Gastrocnemius medialis (tissue), 4 donors: Measurements from ENCODE around the gene DSCAML1. TPM values are rescaled to one million over a fixed set of nuclear protein-coding genes. Genes with fewer than 3 reads are reported as not detected.

Experiments used
- ATAC-seq, 2 donors: fragments of 150-250 bp; one replicate each; pipeline ENCODE4 v1.9.1; 2016
- DNase-seq, 2 donors: peaks; one replicate each; pipeline ENCODE4 v3.0.0-alpha.2; 2019
- H3K27ac ChIP-seq, 4 donors: fragments of 200-600 bp; sonication (generic); 1 replicate in 1 of 4; 2 replicates in 3 of 4; pipeline ENCODE4 v1.5.1; 2016 to 2018; ENCODE audit warnings: mild to moderate bottlenecking in 2 of 4, moderate library complexity in 1 of 4
- H3K27me3 ChIP-seq, 3 donors: fragments of 200-600 bp; sonication (generic) in 2 of 3; 1 replicate in 1 of 3; 2 replicates in 2 of 3; pipeline versions ENCODE4 v1.5.1 to v1.6.0; 2016 to 2019; ENCODE audit warnings: mild to moderate bottlenecking in 1 of 3, moderate library complexity in 1 of 3
- H3K36me3 ChIP-seq, 2 donors: fragments of 200-600 bp; sonication (generic) in 1 of 2; one replicate each; pipeline ENCODE4 v1.5.1; 2017 to 2018
- H3K4me1 ChIP-seq, 2 donors: fragments of 200-600 bp; sonication (generic) in 1 of 2; one replicate each; pipeline ENCODE4 v1.5.1; 2016 to 2017; ENCODE audit warnings: mild to moderate bottlenecking in 2 of 2
- H3K4me3 ChIP-seq, 4 donors: fragments of 200-600 bp; sonication (generic) in 3 of 4; 1 replicate in 1 of 4; 2 replicates in 3 of 4; pipeline ENCODE4 v1.5.1; 2016 to 2019; ENCODE audit warnings: mild to moderate bottlenecking in 2 of 4
- H3K9me3 ChIP-seq, 3 donors: fragments of 200-600 bp; sonication (generic) in 2 of 3; 1 replicate in 1 of 3; 2 replicates in 2 of 3; pipeline ENCODE4 v1.5.1; 2016 to 2019
- POLR2A ChIP-seq, 2 donors: fragments of 450-650 bp; IDR thresholded peaks; one replicate each; pipeline ENCODE4 v1.6.1; 2017; ENCODE audit warnings: antibody characterized with exemption in 2 of 2, mild to moderate bottlenecking in 2 of 2, moderate library complexity in 2 of 2
- in situ Hi-C, 4 donors: fragments of 200-750 bp; cut with MboI; loops; one replicate each; pipeline versions ENCODE4 v1.15.0 to v1.8.0; 2017; ENCODE audit warnings: low sequenced_read_pairs in 4 of 4
- intact Hi-C: fragments of 100-400 bp; cut with DNase I; formaldehyde crosslinking; loops from one replicate; pipeline ENCODE4 v1.15.1; 2023; ENCODE audit warnings: low total_unique reads
- total RNA-seq, 4 donors: library from RNA; depleted of rRNA; stranded (reverse); fragments of >200 nt; gene quantifications; one replicate each; pipeline versions ENCODE4 v1.1.0 to v1.2.3, GENCODE V29; 2016
- TF ChIP-seq, protein P1 (sequence below), 5 experiments: fragments of 450-650 bp in 3 of 5; fragments of 200-600 bp in 2 of 5; sonication (generic) in 2 of 5; IDR thresholded peaks in 4 of 5; conservative IDR thresholded peaks in 1 of 5; 1 replicate in 4 of 5; 2 replicates in 1 of 5; pipeline ENCODE4 v1.5.1; 2016 to 2019; ENCODE audit warnings: antibody characterized with exemption in 5 of 5, mild to moderate bottlenecking in 3 of 5, moderate library complexity in 3 of 5

Gene DSCAML1
- total RNA-seq, 4 donors from 2014 or later = 0.05 to 0.15 (median 0.07) TPM

- Histone ChIP-seq H3K9me3 (no peaks in the 10 kb centered on the region), H3K27ac (no peak overlapping the region), H3K27me3 (no peaks in the 10 kb centered on the region), H3K36me3 (no peaks in the 10 kb centered on the region), H3K4me1 (no peaks in the 10 kb centered on the region), H3K4me3 (no peak overlapping the region)
- TF ChIP-seq, protein P1, sequence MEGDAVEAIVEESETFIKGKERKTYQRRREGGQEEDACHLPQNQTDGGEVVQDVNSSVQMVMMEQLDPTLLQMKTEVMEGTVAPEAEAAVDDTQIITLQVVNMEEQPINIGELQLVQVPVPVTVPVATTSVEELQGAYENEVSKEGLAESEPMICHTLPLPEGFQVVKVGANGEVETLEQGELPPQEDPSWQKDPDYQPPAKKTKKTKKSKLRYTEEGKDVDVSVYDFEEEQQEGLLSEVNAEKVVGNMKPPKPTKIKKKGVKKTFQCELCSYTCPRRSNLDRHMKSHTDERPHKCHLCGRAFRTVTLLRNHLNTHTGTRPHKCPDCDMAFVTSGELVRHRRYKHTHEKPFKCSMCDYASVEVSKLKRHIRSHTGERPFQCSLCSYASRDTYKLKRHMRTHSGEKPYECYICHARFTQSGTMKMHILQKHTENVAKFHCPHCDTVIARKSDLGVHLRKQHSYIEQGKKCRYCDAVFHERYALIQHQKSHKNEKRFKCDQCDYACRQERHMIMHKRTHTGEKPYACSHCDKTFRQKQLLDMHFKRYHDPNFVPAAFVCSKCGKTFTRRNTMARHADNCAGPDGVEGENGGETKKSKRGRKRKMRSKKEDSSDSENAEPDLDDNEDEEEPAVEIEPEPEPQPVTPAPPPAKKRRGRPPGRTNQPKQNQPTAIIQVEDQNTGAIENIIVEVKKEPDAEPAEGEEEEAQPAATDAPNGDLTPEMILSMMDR (IDR thresholded peaks at IDR 0.05 in 4 of 5, conservative IDR thresholded peaks at IDR 0.05 in 1 of 5) = no peak
- no peak for TF ChIP-seq POLR2A (IDR thresholded peaks at IDR 0.05)
- intact Hi-C loops (loop anchor here (10.0 kb wide), 1 partner anchor 524 kb away; no protein-coding TSS in a partner anchor), in situ Hi-C loops (loop anchor here in 3 of 4 donors (10.0 kb wide), 2 partner anchors 384 to 524 kb away; no protein-coding TSS in a partner anchor)
- no peak for ATAC-seq
- DNase-seq = no peak
Observed at GRCh38 chr11:117421041-117421440, 376.0 kb downstream of the DSCAML1 start.

GRCh38 chr11:117420598-117420997, 376.4 kb downstream of the DSCAML1 start:
- H3K4me3 ChIP-seq = no peak overlapping the region
- in situ Hi-C loops (loop anchor here in 3 of 4 donors (10.0 kb wide), 2 partner anchors 384 to 524 kb away; no protein-coding TSS in a partner anchor), intact Hi-C loops (loop anchor here (10.0 kb wide), 1 partner anchor 524 kb away; no protein-coding TSS in a partner anchor)
- H3K27me3 ChIP-seq = no peaks in the 10 kb centered on the region
- H3K9me3 ChIP-seq = no peaks in the 10 kb centered on the region
- no peak for ATAC-seq
- H3K4me1 ChIP-seq = no peaks in the 10 kb centered on the region
- no peaks in the 10 kb centered on the region for H3K36me3 ChIP-seq
- H3K27ac ChIP-seq = no peak overlapping the region
- TF ChIP-seq POLR2A (IDR thresholded peaks at IDR 0.05) = no peak
- TF ChIP-seq, protein P1 (IDR thresholded peaks at IDR 0.05 in 4 of 5, conservative IDR thresholded peaks at IDR 0.05 in 1 of 5) = no peak
- DNase-seq = no peak

DNA sequence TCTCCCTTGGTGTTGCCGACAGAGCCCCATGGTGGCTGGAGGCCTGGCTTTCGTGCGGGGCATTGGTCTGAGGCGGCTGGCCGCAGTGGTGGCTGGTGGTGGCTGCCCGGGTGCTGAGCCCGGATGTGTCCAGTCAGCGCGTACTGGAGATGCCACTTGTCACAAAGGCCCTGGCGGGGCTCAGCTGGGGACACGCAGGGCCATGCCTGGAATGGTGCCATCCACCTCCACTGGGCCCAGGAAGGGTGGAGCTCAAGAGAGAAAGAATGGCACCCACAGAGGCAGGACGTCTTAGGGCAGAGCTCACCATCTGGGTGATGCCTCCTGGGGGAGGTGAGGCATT, 376.9 kb downstream of the DSCAML1 start:
- no peak overlapping the region for H3K4me3 ChIP-seq
- intact Hi-C loops (loop anchor here (10.0 kb wide), 1 partner anchor 525 kb away; no protein-coding TSS in a partner anchor), in situ Hi-C loops (loop anchor here in 3 of 4 donors (10.0 kb wide), 2 partner anchors 385 to 525 kb away; no protein-coding TSS in a partner anchor)

DNA sequence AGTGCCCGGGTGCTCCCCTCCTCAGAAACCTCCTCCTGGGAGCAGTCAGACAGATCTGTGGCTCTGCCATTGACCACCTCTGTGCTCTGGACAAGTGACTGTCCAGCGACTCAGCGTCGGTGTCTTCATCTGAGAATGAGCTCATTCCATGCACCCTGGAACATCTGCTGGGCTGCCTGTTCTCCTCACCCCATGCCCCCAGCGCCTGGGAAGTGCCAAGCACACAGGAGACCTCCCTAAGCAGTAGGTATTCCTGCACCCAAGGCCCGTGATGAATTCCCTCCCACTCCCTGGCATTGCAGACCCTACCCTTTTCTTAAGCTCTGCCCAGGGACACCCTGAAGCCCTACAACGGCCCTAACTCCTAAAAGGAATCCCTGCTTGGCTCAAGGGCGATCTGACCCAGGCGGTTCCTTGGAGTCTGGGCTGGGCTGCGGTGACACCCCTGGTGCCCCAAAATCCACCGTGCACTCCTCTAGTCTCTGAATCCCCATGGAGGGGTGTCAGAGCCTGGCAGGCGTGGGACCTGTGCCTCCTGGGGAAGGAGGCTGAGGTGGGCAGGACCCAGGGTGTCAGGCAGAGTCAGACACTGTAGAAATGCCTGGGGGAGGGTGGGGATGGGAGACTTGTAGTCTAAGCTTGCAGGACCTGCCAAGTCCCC, 377.4 kb downstream of the DSCAML1 start:
- TF ChIP-seq POLR2A (IDR thresholded peaks at IDR 0.05) = no peak
- TF ChIP-seq, protein P1 (IDR thresholded peaks at IDR 0.05 in 4 of 5, conservative IDR thresholded peaks at IDR 0.05 in 1 of 5) = no peak
- no peak overlapping the region for H3K4me3 ChIP-seq
- in situ Hi-C loops = loop anchor here in 3 of 4 donors (10.0 kb wide), 2 partner anchors 385 to 525 kb away; no protein-coding TSS in a partner anchor
- no peak for DNase-seq
- no peaks in the 10 kb centered on the region for H3K9me3 ChIP-seq
- no peak for ATAC-seq
- no peaks in the 10 kb centered on the region for H3K4me1 ChIP-seq
- H3K27me3 ChIP-seq = no peaks in the 10 kb centered on the region
- no peaks in the 10 kb centered on the region for H3K36me3 ChIP-seq
- H3K27ac ChIP-seq = no peak overlapping the region
- intact Hi-C loops = loop anchor here (10.0 kb wide), 1 partner anchor 525 kb away; no protein-coding TSS in a partner anchor

More for the DNA sequence above, 376.9 kb downstream of the DSCAML1 start:
- H3K4me1 ChIP-seq = no peaks in the 10 kb centered on the region
- no peaks in the 10 kb centered on the region for H3K36me3 ChIP-seq
- no peak overlapping the region for H3K27ac ChIP-seq
- ATAC-seq = no peak
- no peaks in the 10 kb centered on the region for H3K9me3 ChIP-seq
- no peaks in the 10 kb centered on the region for H3K27me3 ChIP-seq
- TF ChIP-seq POLR2A (IDR thresholded peaks at IDR 0.05) = no peak
- DNase-seq = no peak

GRCh38 chr11:117418737-117419481, 378.1 kb downstream of the DSCAML1 start:
- Histone ChIP-seq H3K27me3 (no peaks in the 10 kb centered on the region), H3K27ac (no peak overlapping the region), H3K4me3 (no peak overlapping the region), H3K4me1 (no peaks in the 10 kb centered on the region), H3K36me3 (no peaks in the 10 kb centered on the region), H3K9me3 (no peaks in the 10 kb centered on the region)
- intact Hi-C loops = no loop called here
- in situ Hi-C loops = no loop called here
- DNase-seq (no peak), ATAC-seq (no peak)
- TF ChIP-seq, protein P1 (IDR thresholded peaks at IDR 0.05 in 4 of 5, conservative IDR thresholded peaks at IDR 0.05 in 1 of 5) = no peak
- TF ChIP-seq POLR2A (IDR thresholded peaks at IDR 0.05) = no peak
